ENCODE data around the gene STRBP. TPM values are rescaled to one million over a fixed set of nuclear protein-coding genes. Genes with fewer than 3 reads are reported as not detected.

STRBP gene
- total RNA-seq, 1 experiment from 2014 or later: 74.0 TPM

DNA sequence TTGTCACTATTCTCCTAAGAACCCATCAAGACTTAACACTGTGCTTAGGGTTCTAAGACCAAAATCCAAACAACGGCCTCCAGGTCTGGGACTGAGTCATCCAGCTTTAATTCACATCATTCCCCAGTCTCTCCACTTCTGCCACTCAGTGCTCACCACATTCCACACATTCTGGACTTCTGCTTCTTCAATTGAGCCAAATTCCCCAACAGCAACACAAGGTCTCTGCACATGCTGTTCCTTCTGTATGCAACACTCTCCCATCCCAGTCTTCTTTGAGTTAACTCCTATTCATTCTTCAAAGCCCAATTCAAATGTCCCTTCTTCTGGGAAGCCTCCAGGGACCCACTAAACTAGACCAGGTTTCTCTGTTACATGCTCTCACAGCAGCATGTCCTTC is 137.1 kb downstream of the STRBP start:
- Histone ChIP-seq H3K23ac (ENCODE audit: insufficient read length, low read depth, low read length) (no peak overlapping the region), H4K8ac (replicated peaks; ENCODE audit: insufficient read length, low read depth, low read length) (no peak overlapping the region), H3K18ac (ENCODE audit: insufficient read length, low read depth, low read length) (no peak overlapping the region), H3K9me3 (ENCODE audit: control insufficient read depth, low read depth, low read length) (no peaks in the 10 kb centered on the region), H4K5ac (ENCODE audit: insufficient read length, low read depth, low read length) (no peak overlapping the region), H3K79me2 (ENCODE audit: insufficient read depth, low read length) (no peaks in the 10 kb centered on the region), H2AFZ (ENCODE audit: low read length) (no peak overlapping the region), H3T11ph (ENCODE audit: low read length) (no peak overlapping the region), H2BK5ac (ENCODE audit: insufficient read length, low read length) (no peak overlapping the region), H3K4me1 (ENCODE audit: insufficient read depth, low read length) (no peaks in the 10 kb centered on the region), H4K91ac (ENCODE audit: insufficient read length, low read depth, low read length) (no peak overlapping the region), H3K4me2 (ENCODE audit: insufficient read depth, insufficient read length, low read length) (no peak overlapping the region), H3K4ac (ENCODE audit: low read depth, low read length) (no peak overlapping the region), H3K9ac (ENCODE audit: extremely low read depth, insufficient read length, low read length) (no peak overlapping the region), H3K56ac (ENCODE audit: insufficient read length, low read depth, low read length) (no peak overlapping the region), H2BK120ac (ENCODE audit: low read depth, low read length, poor library complexity, severe bottlenecking) (no peak overlapping the region), H3K27me3 (ENCODE audit: insufficient read depth, low read length) (no peaks in the 10 kb centered on the region), H4K20me1 (ENCODE audit: control insufficient read depth, insufficient read depth, insufficient read length) (no peaks in the 10 kb centered on the region), H2BK15ac (ENCODE audit: low read depth, low read length) (no peak overlapping the region), H3K27ac (ENCODE audit: insufficient read length, low read depth, low read length) (no peak overlapping the region), H2BK20ac (ENCODE audit: low read depth, low read length, poor library complexity, severe bottlenecking) (no peak overlapping the region), H3K23me2 (ENCODE audit: insufficient read length, low read depth, low read length, poor library complexity, severe bottlenecking) (no peaks in the 10 kb centered on the region), H3K79me1 (ENCODE audit: insufficient read depth, low read depth, low read length, poor library complexity, severe bottlenecking) (no peaks in the 10 kb centered on the region), H2BK12ac (ENCODE audit: insufficient read length, low read depth, low read length) (no peak overlapping the region), H2AK5ac (ENCODE audit: insufficient read length, low read length) (no peak overlapping the region), H3K14ac (ENCODE audit: insufficient read depth, low read length) (no peak overlapping the region)
- H3K4me3 Mint-ChIP-seq: no peak overlapping the region
- H3K27ac Mint-ChIP-seq: no peak overlapping the region
- peaks cover 18 to 31% (median 18%) of the 10 kb centered on the region in 3 experiments; a peak in 6 of 7 replicates for H3K36me3 Mint-ChIP-seq (ENCODE audit: insufficient read depth in 1 of 3, low read depth in 3 of 3)
- H3K4me1 Mint-ChIP-seq: peaks cover 2 to 5% of the 10 kb centered on the region in 2 experiments
- DNase-seq: no peak
- WGBS (ENCODE audit: extremely low coverage, insufficient read length, low lambda C conversion rate): no CpG with 5 or more reads among the region's 1 CpG
- H3K9me3 Mint-ChIP-seq: no peaks in the 10 kb centered on the region
- TF ChIP-seq, protein P1, sequence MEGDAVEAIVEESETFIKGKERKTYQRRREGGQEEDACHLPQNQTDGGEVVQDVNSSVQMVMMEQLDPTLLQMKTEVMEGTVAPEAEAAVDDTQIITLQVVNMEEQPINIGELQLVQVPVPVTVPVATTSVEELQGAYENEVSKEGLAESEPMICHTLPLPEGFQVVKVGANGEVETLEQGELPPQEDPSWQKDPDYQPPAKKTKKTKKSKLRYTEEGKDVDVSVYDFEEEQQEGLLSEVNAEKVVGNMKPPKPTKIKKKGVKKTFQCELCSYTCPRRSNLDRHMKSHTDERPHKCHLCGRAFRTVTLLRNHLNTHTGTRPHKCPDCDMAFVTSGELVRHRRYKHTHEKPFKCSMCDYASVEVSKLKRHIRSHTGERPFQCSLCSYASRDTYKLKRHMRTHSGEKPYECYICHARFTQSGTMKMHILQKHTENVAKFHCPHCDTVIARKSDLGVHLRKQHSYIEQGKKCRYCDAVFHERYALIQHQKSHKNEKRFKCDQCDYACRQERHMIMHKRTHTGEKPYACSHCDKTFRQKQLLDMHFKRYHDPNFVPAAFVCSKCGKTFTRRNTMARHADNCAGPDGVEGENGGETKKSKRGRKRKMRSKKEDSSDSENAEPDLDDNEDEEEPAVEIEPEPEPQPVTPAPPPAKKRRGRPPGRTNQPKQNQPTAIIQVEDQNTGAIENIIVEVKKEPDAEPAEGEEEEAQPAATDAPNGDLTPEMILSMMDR (conservative IDR thresholded peaks at IDR 0.05): no peak
- no peaks in the 10 kb centered on the region for H3K27me3 Mint-ChIP-seq (ENCODE audit: low read depth)
